Liver (tissue), 9 donors: ENCODE data around the gene CDK5RAP2. TPM values are rescaled to one million over a fixed set of nuclear protein-coding genes. Genes with fewer than 3 reads are reported as not detected.

ENCODE experiments used
- DNase-seq: peaks from one replicate; pipeline ENCODE4 v3.0.0-alpha.2; 2017; ENCODE audit warnings: low spot score
- H3K27ac ChIP-seq, 2 donors: one replicate each; pipeline ENCODE4 v1.7.0; 2013; ENCODE audit warnings: inconsistent platforms in 2 of 2, low read length in 2 of 2, control low read depth in 1 of 2, low read depth in 1 of 2, mild to moderate bottlenecking in 1 of 2
- H3K27me3 ChIP-seq, 4 donors: one replicate each; pipeline versions ENCODE4 v1.6.1 to v1.7.0; 2013; ENCODE audit warnings: low read length in 3 of 4, inconsistent platforms in 1 of 4, mild to moderate bottlenecking in 1 of 4, moderate library complexity in 1 of 4; ENCODE audit not compliant: control insufficient read depth in 4 of 4, insufficient read depth in 4 of 4
- H3K36me3 ChIP-seq, 4 donors: one replicate each; pipeline versions ENCODE4 v1.6.1 to v1.7.0; 2013; ENCODE audit warnings: low read length in 3 of 4, mild to moderate bottlenecking in 3 of 4, low read depth in 1 of 4, moderate library complexity in 1 of 4; ENCODE audit not compliant: control insufficient read depth in 4 of 4, insufficient read depth in 3 of 4
- H3K4me1 ChIP-seq, 4 donors: one replicate each; pipeline versions ENCODE4 v1.6.1 to v1.7.0; 2013; ENCODE audit warnings: low read length in 3 of 4, mild to moderate bottlenecking in 3 of 4, moderate library complexity in 1 of 4; ENCODE audit not compliant: control insufficient read depth in 4 of 4, insufficient read depth in 4 of 4
- H3K4me3 ChIP-seq, 3 donors: one replicate each; pipeline versions ENCODE4 v1.6.1 to v1.7.0; 2013; ENCODE audit warnings: low read length in 3 of 3, control low read depth in 1 of 3, low read depth in 1 of 3, mild to moderate bottlenecking in 1 of 3
- H3K9ac ChIP-seq, 2 donors: one replicate each; pipeline ENCODE4 v1.7.0; 2013; ENCODE audit warnings: low read length in 2 of 2, mild to moderate bottlenecking in 2 of 2, moderate library complexity in 2 of 2, control low read depth in 1 of 2, low read depth in 1 of 2
- H3K9me3 ChIP-seq, 4 donors: one replicate each; pipeline versions ENCODE4 v1.6.1 to v1.7.0; 2013; ENCODE audit warnings: low read length in 3 of 4; ENCODE audit not compliant: control insufficient read depth in 4 of 4
- EGR1 ChIP-seq, 2 donors: IDR thresholded peaks; 2 replicates each; pipeline ENCODE4 v1.6.1; 2016 to 2018; ENCODE audit warnings: antibody characterized with exemption in 2 of 2, low read depth in 2 of 2
- FOXA1 ChIP-seq: IDR thresholded peaks from 2 replicates; pipeline ENCODE4 v1.6.1; 2016; ENCODE audit warnings: antibody characterized with exemption
- FOXA2 ChIP-seq: IDR thresholded peaks from 2 replicates; pipeline ENCODE4 v1.6.1; 2016; ENCODE audit warnings: antibody characterized with exemption
- GABPA ChIP-seq, 2 donors: IDR thresholded peaks in 1 of 2; conservative IDR thresholded peaks in 1 of 2; 2 replicates each; pipeline ENCODE4 v1.6.1; 2016; ENCODE audit warnings: antibody characterized with exemption in 2 of 2, mild to moderate bottlenecking in 1 of 2, moderate library complexity in 1 of 2
- HNF4A ChIP-seq, 2 donors: conservative IDR thresholded peaks; 2 replicates each; pipeline ENCODE4 v1.6.1; 2016; ENCODE audit warnings: antibody characterized with exemption in 2 of 2, mild to moderate bottlenecking in 2 of 2
- HNF4G ChIP-seq: IDR thresholded peaks from 2 replicates; pipeline ENCODE4 v1.6.1; 2016; ENCODE audit warnings: antibody characterized with exemption
- JUND ChIP-seq, 2 donors: IDR thresholded peaks; 2 replicates each; pipeline ENCODE4 v1.6.1; 2016; ENCODE audit warnings: antibody characterized with exemption in 2 of 2
- NR2F2 ChIP-seq: IDR thresholded peaks from 2 replicates; pipeline ENCODE4 v1.6.1; 2016; ENCODE audit warnings: antibody characterized with exemption
- RAD21 ChIP-seq, 2 donors: IDR thresholded peaks; 2 replicates each; pipeline ENCODE4 v1.6.1; 2016; ENCODE audit warnings: antibody characterized with exemption in 2 of 2, mild to moderate bottlenecking in 2 of 2
- RXRA ChIP-seq, 2 donors: IDR thresholded peaks; 2 replicates each; pipeline ENCODE4 v1.6.1; 2017 to 2018; ENCODE audit warnings: antibody characterized with exemption in 2 of 2, mild to moderate bottlenecking in 1 of 2
- SP1 ChIP-seq: IDR thresholded peaks from 2 replicates; pipeline ENCODE4 v1.6.1; 2018; ENCODE audit warnings: antibody characterized with exemption, mild to moderate bottlenecking
- TAF1 ChIP-seq: conservative IDR thresholded peaks from 2 replicates; pipeline ENCODE4 v1.6.1; 2016; ENCODE audit warnings: antibody characterized with exemption, mild to moderate bottlenecking
- YY1 ChIP-seq: IDR thresholded peaks from 2 replicates; pipeline ENCODE4 v1.6.1; 2016; ENCODE audit warnings: antibody characterized with exemption, mild to moderate bottlenecking
- WGBS: extraction: QIAGEN DNeasy Blood & Tissue Kit; methylation state at CpG from one replicate; pipeline ENCODE4 v1.1.7; 2013; 5-methylcytosine and 5-hydroxymethylcytosine counted together
- polyA plus RNA-seq, 2 donors: library from polyadenylated mRNA; stranded (reverse) in 1 of 2; unstranded in 1 of 2; fragments of 200-250 nt in 1 of 2; fragments of >200 nt in 1 of 2; fragmentation: Nextera tagmentation in 1 of 2; extraction: Ambion mirVana in 1 of 2; gene quantifications; one replicate each; pipeline versions ENCODE4 v1.2.1 to v1.2.3, GENCODE V29; 2013 to 2015
- total RNA-seq, 2 donors: library from RNA; depleted of rRNA; stranded (reverse); fragments of >200 nt; gene quantifications; one replicate each; pipeline ENCODE4 v1.2.3, GENCODE V29; 2014
- TF ChIP-seq, protein P1 (sequence below): IDR thresholded peaks from 2 replicates; pipeline ENCODE4 v1.6.1; 2016; ENCODE audit warnings: antibody characterized with exemption, mild to moderate bottlenecking
- TF ChIP-seq, protein P2 (sequence below): IDR thresholded peaks from 2 replicates; pipeline ENCODE4 v1.6.1; 2016; ENCODE audit warnings: antibody characterized with exemption
- TF ChIP-seq, protein P3 (sequence below): fragments of 150-350 bp; IDR thresholded peaks from 2 replicates; pipeline ENCODE4 v1.5.1; 2017; ENCODE audit warnings: improper control_type of control experiment, low read depth, low read length; ENCODE audit not compliant: missing input control
- TF ChIP-seq, protein P4 (sequence below): IDR thresholded peaks from 2 replicates; pipeline ENCODE4 v1.6.1; 2016; ENCODE audit warnings: antibody characterized with exemption
- TF ChIP-seq, protein P5 (sequence below): IDR thresholded peaks from 2 replicates; pipeline ENCODE4 v1.6.1; 2016; ENCODE audit warnings: antibody characterized with exemption
- donor health status: healthy.
- donor health status: healthy.
- donor health status: healthy.
- donor health status: healthy.
- donor health status: healthy.

CDK5RAP2 gene
- total and polyA plus RNA-seq, 4 donors = 11.7 to 38.9 (median 21.7) TPM

DNA sequence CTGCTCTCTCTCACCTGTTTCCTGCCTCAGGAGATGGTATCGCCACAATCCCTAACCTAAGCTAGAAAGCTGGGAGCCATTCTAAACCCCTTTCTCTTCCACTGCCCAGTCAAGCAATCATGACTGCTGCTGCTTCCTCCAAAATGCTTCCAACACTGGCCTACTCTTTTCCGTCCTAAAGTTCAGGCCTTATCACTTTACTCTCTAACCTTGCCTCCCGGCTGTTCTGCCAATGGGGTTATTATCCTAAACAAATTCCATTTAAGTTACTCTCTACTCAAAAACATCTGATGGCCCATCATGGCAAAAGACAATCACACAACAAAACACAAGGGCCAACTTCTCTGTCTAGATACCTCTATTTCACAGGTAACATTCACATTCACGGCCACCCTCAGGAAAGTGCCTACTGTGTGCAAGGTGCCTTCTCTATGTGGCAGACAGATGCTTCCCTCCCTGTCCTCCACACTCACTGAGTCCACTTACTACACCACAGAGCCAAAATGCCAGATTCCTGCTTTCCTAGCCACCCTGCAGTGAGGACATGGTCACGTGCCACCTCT is 168.0 kb downstream of the CDK5RAP2 start:
- no peaks in the 10 kb centered on the region for H3K27me3 ChIP-seq
- peaks cover 6 to 39% (median 28%) of the 10 kb centered on the region in 4 donors for H3K36me3 ChIP-seq
- no peaks in the 10 kb centered on the region for H3K9me3 ChIP-seq
- peaks cover 0 to 7% (median 0%) of the 10 kb centered on the region in 4 donors for H3K4me1 ChIP-seq
- no peak for DNase-seq
- H3K4me3 ChIP-seq = no peak overlapping the region
- WGBS = 68% methylated on average over 5 of the region's 5 CpGs
- no peak overlapping the region for H3K9ac ChIP-seq
- TF ChIP-seq SP1 = no peak
- TF ChIP-seq FOXA2 = no peak
- TF ChIP-seq RAD21 (IDR thresholded peaks at IDR 0.05) = no peak
- TF ChIP-seq FOXA1 = no peak
- TF ChIP-seq, protein P1, sequence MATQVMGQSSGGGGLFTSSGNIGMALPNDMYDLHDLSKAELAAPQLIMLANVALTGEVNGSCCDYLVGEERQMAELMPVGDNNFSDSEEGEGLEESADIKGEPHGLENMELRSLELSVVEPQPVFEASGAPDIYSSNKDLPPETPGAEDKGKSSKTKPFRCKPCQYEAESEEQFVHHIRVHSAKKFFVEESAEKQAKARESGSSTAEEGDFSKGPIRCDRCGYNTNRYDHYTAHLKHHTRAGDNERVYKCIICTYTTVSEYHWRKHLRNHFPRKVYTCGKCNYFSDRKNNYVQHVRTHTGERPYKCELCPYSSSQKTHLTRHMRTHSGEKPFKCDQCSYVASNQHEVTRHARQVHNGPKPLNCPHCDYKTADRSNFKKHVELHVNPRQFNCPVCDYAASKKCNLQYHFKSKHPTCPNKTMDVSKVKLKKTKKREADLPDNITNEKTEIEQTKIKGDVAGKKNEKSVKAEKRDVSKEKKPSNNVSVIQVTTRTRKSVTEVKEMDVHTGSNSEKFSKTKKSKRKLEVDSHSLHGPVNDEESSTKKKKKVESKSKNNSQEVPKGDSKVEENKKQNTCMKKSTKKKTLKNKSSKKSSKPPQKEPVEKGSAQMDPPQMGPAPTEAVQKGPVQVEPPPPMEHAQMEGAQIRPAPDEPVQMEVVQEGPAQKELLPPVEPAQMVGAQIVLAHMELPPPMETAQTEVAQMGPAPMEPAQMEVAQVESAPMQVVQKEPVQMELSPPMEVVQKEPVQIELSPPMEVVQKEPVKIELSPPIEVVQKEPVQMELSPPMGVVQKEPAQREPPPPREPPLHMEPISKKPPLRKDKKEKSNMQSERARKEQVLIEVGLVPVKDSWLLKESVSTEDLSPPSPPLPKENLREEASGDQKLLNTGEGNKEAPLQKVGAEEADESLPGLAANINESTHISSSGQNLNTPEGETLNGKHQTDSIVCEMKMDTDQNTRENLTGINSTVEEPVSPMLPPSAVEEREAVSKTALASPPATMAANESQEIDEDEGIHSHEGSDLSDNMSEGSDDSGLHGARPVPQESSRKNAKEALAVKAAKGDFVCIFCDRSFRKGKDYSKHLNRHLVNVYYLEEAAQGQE = no peak
- TF ChIP-seq HNF4G = no peak
- TF ChIP-seq RXRA (IDR thresholded peaks at IDR 0.05) = no peak
- TF ChIP-seq, protein P2, sequence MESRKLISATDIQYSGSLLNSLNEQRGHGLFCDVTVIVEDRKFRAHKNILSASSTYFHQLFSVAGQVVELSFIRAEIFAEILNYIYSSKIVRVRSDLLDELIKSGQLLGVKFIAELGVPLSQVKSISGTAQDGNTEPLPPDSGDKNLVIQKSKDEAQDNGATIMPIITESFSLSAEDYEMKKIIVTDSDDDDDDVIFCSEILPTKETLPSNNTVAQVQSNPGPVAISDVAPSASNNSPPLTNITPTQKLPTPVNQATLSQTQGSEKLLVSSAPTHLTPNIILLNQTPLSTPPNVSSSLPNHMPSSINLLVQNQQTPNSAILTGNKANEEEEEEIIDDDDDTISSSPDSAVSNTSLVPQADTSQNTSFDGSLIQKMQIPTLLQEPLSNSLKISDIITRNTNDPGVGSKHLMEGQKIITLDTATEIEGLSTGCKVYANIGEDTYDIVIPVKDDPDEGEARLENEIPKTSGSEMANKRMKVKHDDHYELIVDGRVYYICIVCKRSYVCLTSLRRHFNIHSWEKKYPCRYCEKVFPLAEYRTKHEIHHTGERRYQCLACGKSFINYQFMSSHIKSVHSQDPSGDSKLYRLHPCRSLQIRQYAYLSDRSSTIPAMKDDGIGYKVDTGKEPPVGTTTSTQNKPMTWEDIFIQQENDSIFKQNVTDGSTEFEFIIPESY = no peak
- TF ChIP-seq EGR1 (IDR thresholded peaks at IDR 0.05; ENCODE audit: low read depth in 2 of 2) = no peak
- no peak for TF ChIP-seq NR2F2
- TF ChIP-seq, protein P3, sequence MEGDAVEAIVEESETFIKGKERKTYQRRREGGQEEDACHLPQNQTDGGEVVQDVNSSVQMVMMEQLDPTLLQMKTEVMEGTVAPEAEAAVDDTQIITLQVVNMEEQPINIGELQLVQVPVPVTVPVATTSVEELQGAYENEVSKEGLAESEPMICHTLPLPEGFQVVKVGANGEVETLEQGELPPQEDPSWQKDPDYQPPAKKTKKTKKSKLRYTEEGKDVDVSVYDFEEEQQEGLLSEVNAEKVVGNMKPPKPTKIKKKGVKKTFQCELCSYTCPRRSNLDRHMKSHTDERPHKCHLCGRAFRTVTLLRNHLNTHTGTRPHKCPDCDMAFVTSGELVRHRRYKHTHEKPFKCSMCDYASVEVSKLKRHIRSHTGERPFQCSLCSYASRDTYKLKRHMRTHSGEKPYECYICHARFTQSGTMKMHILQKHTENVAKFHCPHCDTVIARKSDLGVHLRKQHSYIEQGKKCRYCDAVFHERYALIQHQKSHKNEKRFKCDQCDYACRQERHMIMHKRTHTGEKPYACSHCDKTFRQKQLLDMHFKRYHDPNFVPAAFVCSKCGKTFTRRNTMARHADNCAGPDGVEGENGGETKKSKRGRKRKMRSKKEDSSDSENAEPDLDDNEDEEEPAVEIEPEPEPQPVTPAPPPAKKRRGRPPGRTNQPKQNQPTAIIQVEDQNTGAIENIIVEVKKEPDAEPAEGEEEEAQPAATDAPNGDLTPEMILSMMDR = no peak
- TF ChIP-seq GABPA (IDR thresholded peaks at IDR 0.05 in 1 of 2, conservative IDR thresholded peaks at IDR 0.05 in 1 of 2) = no peak
- no peak for TF ChIP-seq YY1
- TF ChIP-seq TAF1 = no peak
- TF ChIP-seq, protein P4, sequence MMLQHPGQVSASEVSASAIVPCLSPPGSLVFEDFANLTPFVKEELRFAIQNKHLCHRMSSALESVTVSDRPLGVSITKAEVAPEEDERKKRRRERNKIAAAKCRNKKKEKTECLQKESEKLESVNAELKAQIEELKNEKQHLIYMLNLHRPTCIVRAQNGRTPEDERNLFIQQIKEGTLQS = no peak
- TF ChIP-seq HNF4A (conservative IDR thresholded peaks at IDR 0.05) = no peak
- TF ChIP-seq JUND (IDR thresholded peaks at IDR 0.05) = no peak
- TF ChIP-seq, protein P5, sequence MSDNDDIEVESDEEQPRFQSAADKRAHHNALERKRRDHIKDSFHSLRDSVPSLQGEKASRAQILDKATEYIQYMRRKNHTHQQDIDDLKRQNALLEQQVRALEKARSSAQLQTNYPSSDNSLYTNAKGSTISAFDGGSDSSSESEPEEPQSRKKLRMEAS = no peak
- H3K27ac ChIP-seq = no peak overlapping the region
